Panc1 (cell line): ENCODE results near the gene NEO1. TPM values are rescaled to one million over a fixed set of nuclear protein-coding genes. Genes with fewer than 3 reads are reported as not detected.
A peak's percentile ranks its signal among the peaks of the same experiment; 100 is the strongest.

Experiments used
- ATAC-seq: fragments of 200-7000 bp; cut with Tn5 transposase; 2 replicates; pipeline ENCODE4 v1.9.1; 2020; ENCODE audit warnings: mild to moderate bottlenecking, moderate library complexity
- BruUV-seq: library from RNA; stranded (reverse); fragments of 400-500 nt; replicated peaks from 2 replicates; lab custom pipeline; 2021; lab: Mats Ljungman, UMichigan
- CTCF ChIA-PET: fragments of 300-600 bp; sonication (Branson Sonifier 250); formaldehyde crosslinking; loops from one replicate; lab custom pipeline; 2022; ENCODE audit warnings: antibody characterized with exemption; lab: Charles Lee
- POLR2A ChIA-PET: fragments of 300-600 bp; sonication (Branson Sonifier 250); formaldehyde crosslinking; loops from one replicate; lab custom pipeline; 2022; ENCODE audit warnings: antibody characterized with exemption; lab: Charles Lee
- DNase-seq: peaks from one replicate; pipeline ENCODE4 v3.0.0-alpha.2; 2010; ENCODE audit warnings: low read depth, low spot score
- H3K27ac ChIP-seq: 2 replicates; pipeline ENCODE4 v1.5.1; 2011; ENCODE audit warnings: mild to moderate bottlenecking, low read length, inconsistent platforms
- H3K27me3 ChIP-seq: fragments of 200-500 bp; sonication (Bioruptor generic); 2 replicates; pipeline ENCODE4 v1.6.0; 2014; ENCODE audit warnings: low read length, inconsistent platforms; ENCODE audit not compliant: control insufficient read depth, insufficient read depth
- H3K36me3 ChIP-seq: fragments of 200-500 bp; sonication (Bioruptor generic); 2 replicates; pipeline ENCODE4 v1.5.1; 2014; ENCODE audit warnings: inconsistent platforms, mild to moderate bottlenecking, low read length, moderate library complexity; ENCODE audit not compliant: control insufficient read depth, insufficient read depth
- H3K4me1 ChIP-seq: 2 replicates; pipeline ENCODE4 v1.5.1; 2011; ENCODE audit warnings: inconsistent platforms, mild to moderate bottlenecking, low read length, moderate library complexity; ENCODE audit not compliant: control insufficient read depth, insufficient read depth
- H3K4me3 ChIP-seq, 2 experiments: 2 replicates each; pipeline ENCODE4 v1.5.1; 2011 to 2012; ENCODE audit warnings: low read depth in 2 of 2, low read length in 2 of 2, mild to moderate bottlenecking in 2 of 2, inconsistent platforms in 1 of 2, moderate library complexity in 1 of 2
- H3K9me3 ChIP-seq: fragments of 200-500 bp; sonication (Bioruptor generic); 2 replicates; pipeline ENCODE4 v1.5.1; 2014; ENCODE audit warnings: low read depth, mild to moderate bottlenecking, inconsistent platforms, low read length, moderate library complexity; ENCODE audit not compliant: control insufficient read depth, insufficient read depth
- POLR2AphosphoS5 ChIP-seq: IDR thresholded peaks from 2 replicates; pipeline ENCODE4 v1.6.1; 2012; ENCODE audit warnings: mild to moderate bottlenecking, low read depth, low read length, moderate library complexity
- SIN3A ChIP-seq: IDR thresholded peaks from 2 replicates; pipeline ENCODE4 v1.6.1; 2012; ENCODE audit warnings: low read depth, mild to moderate bottlenecking, low read length, moderate library complexity, borderline replicate concordance; ENCODE audit not compliant: insufficient read depth
- TCF7L2 ChIP-seq: IDR thresholded peaks from 2 replicates; pipeline ENCODE4 v1.6.1; 2011; ENCODE audit warnings: mild to moderate bottlenecking, low read depth, low read length, inconsistent platforms
- in situ Hi-C: cut with HindIII; loops from 2 replicates; pipeline ENCODE4 v1.10.0; 2016; ENCODE audit warnings: low sequenced_read_pairs, low pct_unique_long_range_greater_than_20kb
- intact Hi-C: fragments of 100-400 bp; cut with micrococcal nuclease; formaldehyde crosslinking; loops from one replicate; pipeline ENCODE4 v1.10.0; 2022; ENCODE audit not compliant: unreplicated experiment
- total RNA-seq: library from RNA; stranded (reverse); gene quantifications from one replicate; pipeline ENCODE4 v1.2.1, GENCODE V29; 2021; ENCODE audit not compliant: unreplicated experiment
- TF ChIP-seq, protein P1 (sequence below), 2 experiments: IDR thresholded peaks; 2 replicates each; pipeline ENCODE4 v1.6.1; 2011 to 2012; ENCODE audit warnings: low read depth in 2 of 2, control low read depth in 1 of 2, low read length in 1 of 2, mild to moderate bottlenecking in 1 of 2, moderate library complexity in 1 of 2; ENCODE audit not compliant: insufficient read depth in 1 of 2
- TF ChIP-seq, protein P2 (sequence below): fragments of 450-650 bp; IDR thresholded peaks from 2 replicates; pipeline ENCODE4 v1.5.1; 2017; ENCODE audit warnings: mild to moderate bottlenecking

The NEO1 gene
- total RNA-seq, 1 experiment from 2014 or later, result 7.5 TPM

DNA sequence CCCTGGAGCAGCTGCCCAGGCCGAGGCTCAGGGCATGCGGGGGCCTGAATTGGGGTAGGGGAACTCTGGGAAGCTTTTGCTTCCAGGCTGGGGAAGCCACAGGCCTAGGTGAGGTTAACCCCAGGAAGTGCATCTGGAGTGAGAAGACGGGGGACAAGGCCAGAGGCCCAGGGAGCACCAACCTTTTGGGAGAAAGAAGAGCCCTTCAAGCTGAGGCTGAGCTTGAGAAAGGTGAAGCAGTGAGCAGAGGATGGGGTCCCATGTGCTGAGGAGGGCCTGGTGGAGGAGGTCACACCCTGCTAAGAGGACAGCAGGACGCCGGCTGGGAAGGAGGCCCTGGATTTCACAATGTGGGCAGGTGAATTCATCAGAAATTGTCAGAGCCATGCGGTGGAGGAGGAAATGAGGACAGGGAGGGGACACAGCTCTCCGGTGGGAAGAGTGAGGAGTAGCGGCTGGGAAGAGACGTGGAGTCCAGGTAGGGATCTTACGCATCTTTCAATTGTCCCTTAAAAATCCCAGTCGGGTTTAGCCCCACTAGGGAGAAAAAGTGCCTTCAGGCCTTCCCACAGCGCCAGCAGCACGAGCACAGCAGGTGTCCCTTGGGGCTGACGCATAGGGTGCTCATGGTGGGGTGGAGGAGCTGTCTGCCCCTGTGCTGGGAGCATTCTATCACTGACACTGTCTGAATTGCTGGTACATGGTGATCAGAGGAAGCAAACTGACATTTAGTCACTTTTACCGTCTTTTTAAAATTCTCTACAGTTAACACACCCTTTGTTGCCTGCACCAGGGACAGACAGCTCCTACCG, 265.6 kb downstream of the NEO1 start:
- ATAC-seq, result peak; percentile 50; the same call in 1 of the 2 replicates
- ChIA-PET CTCF (interaction anchor here (0.6 kb wide), 1 partner anchor 618 kb away, joined by 5 read pairs; no protein-coding TSS in a partner anchor), POLR2A (interaction anchor here (0.5 kb wide), 1 partner anchor 470 kb away, joined by 3 read pairs; no protein-coding TSS in a partner anchor)
- Histone ChIP-seq H3K9me3 (no peaks in the 10 kb centered on the region), H3K27ac (no peak overlapping the region), H3K27me3 (no peaks in the 10 kb centered on the region), H3K4me3 (no peak overlapping the region), H3K4me1 (no peaks in the 10 kb centered on the region), H3K36me3 (no peaks in the 10 kb centered on the region)
- DNase-seq, result no peak
- in situ Hi-C loops, result no loop called here
- intact Hi-C loops, result no loop called here
- TF ChIP-seq POLR2AphosphoS5 (no peak), TCF7L2 (no peak), SIN3A (no peak)
- TF ChIP-seq, protein P1, sequence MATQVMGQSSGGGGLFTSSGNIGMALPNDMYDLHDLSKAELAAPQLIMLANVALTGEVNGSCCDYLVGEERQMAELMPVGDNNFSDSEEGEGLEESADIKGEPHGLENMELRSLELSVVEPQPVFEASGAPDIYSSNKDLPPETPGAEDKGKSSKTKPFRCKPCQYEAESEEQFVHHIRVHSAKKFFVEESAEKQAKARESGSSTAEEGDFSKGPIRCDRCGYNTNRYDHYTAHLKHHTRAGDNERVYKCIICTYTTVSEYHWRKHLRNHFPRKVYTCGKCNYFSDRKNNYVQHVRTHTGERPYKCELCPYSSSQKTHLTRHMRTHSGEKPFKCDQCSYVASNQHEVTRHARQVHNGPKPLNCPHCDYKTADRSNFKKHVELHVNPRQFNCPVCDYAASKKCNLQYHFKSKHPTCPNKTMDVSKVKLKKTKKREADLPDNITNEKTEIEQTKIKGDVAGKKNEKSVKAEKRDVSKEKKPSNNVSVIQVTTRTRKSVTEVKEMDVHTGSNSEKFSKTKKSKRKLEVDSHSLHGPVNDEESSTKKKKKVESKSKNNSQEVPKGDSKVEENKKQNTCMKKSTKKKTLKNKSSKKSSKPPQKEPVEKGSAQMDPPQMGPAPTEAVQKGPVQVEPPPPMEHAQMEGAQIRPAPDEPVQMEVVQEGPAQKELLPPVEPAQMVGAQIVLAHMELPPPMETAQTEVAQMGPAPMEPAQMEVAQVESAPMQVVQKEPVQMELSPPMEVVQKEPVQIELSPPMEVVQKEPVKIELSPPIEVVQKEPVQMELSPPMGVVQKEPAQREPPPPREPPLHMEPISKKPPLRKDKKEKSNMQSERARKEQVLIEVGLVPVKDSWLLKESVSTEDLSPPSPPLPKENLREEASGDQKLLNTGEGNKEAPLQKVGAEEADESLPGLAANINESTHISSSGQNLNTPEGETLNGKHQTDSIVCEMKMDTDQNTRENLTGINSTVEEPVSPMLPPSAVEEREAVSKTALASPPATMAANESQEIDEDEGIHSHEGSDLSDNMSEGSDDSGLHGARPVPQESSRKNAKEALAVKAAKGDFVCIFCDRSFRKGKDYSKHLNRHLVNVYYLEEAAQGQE (IDR thresholded peaks at IDR 0.05; ENCODE audit: insufficient read depth in 1 of 2, low read depth in 2 of 2, low read length in 1 of 2), result no peak
- TF ChIP-seq, protein P2, sequence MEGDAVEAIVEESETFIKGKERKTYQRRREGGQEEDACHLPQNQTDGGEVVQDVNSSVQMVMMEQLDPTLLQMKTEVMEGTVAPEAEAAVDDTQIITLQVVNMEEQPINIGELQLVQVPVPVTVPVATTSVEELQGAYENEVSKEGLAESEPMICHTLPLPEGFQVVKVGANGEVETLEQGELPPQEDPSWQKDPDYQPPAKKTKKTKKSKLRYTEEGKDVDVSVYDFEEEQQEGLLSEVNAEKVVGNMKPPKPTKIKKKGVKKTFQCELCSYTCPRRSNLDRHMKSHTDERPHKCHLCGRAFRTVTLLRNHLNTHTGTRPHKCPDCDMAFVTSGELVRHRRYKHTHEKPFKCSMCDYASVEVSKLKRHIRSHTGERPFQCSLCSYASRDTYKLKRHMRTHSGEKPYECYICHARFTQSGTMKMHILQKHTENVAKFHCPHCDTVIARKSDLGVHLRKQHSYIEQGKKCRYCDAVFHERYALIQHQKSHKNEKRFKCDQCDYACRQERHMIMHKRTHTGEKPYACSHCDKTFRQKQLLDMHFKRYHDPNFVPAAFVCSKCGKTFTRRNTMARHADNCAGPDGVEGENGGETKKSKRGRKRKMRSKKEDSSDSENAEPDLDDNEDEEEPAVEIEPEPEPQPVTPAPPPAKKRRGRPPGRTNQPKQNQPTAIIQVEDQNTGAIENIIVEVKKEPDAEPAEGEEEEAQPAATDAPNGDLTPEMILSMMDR, result no peak
- BruUV-seq, result no TSS peak

DNA sequence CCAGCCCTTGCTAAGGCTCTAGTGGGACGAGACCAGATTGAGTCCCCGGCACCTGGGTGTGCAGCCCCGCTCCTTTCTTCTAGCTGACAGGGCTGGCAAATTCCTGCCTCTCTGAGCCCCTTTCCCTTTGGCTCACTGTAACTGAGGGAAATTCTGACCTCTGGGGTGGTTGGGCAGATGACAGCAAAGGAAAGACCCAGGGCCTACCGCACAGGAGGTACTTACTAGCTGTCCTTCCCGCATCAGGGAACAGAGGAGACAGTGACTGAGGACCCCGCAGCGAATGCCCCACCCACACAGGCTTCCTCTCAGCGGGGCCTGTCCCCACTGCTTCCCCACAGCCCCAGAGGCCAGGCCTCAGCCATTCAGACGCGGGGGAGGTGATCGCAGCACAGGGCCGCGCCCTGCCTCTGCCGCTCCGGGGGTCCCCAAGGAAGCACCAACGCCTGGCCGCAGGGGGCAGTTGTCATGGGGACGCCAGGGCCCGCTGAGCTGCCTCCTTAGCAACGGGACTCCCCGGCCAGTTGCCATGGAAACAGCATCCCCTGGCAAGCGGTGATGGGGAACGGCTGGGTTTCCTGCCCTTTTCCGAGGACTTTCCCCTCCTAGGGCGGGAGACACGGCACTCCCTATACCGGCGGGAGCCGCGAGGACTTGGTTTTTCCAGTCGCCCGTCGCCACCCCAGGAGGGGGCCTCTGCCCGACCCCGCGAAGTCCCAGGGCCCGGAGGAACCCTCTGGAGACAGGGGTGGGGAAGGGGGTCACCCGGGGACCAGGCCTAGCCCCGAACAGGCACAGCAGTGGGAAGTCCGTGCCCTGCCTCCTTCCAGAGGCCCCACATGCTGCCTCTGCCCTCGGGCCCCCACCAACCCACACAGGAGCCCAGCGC, 266.4 kb downstream of the NEO1 start:
- no peaks in the 10 kb centered on the region for H3K9me3 ChIP-seq
- DNase-seq (no peak), ATAC-seq (0 out of 2 replicates have a peak, but pooled peaks have one; percentile 35)
- H3K4me3 ChIP-seq, result no peak overlapping the region
- ChIA-PET POLR2A (interaction anchor here (0.5 kb wide), 1 partner anchor 470 kb away, joined by 3 read pairs; no protein-coding TSS in a partner anchor), CTCF (no interaction called here)
- no TSS peak for BruUV-seq
- H3K27ac ChIP-seq, result no peak overlapping the region
- H3K4me1 ChIP-seq, result no peaks in the 10 kb centered on the region
- TF ChIP-seq, protein P2, result no peak
- intact Hi-C loops (no loop called here), in situ Hi-C loops (no loop called here)
- no peaks in the 10 kb centered on the region for H3K36me3 ChIP-seq
- no peaks in the 10 kb centered on the region for H3K27me3 ChIP-seq
